GM19455 (cell line): ENCODE results near the gene SLC16A2.
"Not testable (repeated sequence)": the region's sequence is repeated elsewhere in the genome, so short reads cannot be mapped to it uniquely, and the experiment has no call there.

Source experiments
- ATAC-seq: cut with Tn5 transposase; IDR thresholded peaks from one replicate; pipeline ENCODE4 v1.9.1; 2021; ENCODE audit not compliant: unreplicated experiment

Gene SLC16A2

DNA sequence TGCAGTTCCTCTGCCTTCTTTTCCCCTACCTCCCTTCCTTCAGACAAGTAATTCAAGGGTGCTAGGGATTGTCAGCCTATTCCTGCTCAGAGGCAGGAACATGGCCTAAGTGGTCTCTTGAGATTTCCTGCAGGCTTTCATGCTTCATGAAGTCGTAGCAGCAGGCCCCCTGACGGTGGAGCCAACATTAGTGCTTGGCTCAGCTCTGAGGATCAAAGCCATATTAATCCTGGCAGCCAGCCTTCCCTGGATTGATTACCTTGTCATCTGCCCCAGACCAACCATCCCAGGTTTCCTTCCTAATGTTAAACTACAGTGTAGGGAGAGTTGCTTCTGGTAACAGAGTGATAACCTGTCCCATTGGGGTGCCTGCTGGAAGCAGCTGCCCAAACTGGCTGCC is 84.1 kb downstream of the SLC16A2 start:
- ATAC-seq, result no peak

DNA sequence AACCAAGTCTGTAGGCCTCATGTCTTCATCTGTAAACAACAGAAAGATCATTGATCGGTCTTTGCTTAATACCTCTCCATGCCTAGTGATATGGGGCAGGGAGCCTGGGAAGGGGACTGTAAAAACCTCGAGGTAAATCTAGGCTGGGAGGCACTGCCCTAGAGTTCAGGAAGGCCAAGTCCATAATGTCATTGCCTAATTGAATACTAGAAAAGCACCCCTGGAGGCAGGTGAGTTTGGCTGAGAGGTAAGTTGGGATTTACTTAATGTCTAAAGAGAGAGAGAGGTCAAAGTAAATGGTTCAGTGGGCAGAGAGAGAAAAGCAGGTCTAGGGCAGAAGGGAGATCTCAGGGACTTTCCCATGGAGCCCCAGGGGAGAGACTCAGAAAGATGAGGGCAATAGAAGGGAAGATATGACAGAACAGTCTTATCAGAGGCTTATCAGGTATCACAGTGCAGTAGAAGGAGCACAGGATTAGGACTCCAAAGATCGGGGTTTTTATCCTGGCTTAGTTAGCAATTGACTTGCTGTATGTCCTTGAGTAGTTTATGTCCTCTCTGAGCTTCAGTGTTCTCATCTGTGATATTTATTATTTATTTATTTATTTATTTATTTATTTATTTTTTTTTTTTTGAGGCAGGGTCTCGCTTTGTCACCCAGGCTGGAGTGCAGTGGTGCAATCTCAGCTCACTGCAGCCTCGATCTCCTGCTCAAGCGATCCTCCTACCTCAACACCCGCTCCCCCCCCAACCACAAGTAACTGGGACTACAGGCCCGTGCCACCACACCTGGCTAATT is 85.2 kb downstream of the SLC16A2 start:
- ATAC-seq, result peak; percentile 63

DNA sequence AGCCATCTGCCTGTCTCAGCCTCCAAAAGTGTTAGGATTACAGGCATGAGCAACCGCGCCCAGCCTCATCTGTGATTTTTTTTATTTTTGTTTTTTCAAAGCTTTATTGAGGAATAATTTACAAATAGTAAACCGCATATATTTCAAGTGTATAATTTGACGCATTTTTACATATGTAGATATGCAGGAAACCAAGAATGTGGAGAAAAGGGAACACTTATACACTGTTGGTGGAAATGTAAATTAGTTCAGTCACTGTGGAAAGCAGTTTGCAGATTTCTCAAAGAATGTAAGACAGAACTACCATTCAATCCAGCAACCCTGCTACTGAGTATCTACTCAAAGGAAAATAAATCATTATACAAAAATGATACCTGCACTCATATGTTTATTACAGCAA is 85.9 kb downstream of the SLC16A2 start:
- ATAC-seq, result no peak

DNA sequence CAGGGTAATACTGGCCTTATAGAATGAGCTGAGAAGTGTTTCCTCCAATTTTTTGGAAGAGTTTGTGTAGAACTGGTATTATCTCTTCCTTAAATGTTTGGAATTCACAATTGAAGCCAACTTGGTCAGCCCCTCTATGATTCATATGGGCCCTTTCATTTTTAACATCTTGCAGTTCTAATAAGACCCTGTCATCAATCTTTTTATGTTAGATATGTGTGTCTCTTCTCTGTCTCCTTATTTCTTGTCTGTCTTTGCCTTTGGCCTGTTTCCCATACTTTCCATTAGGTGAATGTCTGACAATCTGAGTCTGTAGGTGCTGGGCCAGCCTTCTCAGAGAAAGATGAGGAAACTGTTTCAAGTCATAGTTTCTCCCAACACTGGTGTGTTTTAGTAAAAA is 88.7 kb downstream of the SLC16A2 start:
- ATAC-seq, result peak; percentile 6

- ATAC-seq, result peak; percentile 59
These were observed 89.1 kb downstream of the SLC16A2 start for GRCh38 chrX:74510401-74510800.

DNA sequence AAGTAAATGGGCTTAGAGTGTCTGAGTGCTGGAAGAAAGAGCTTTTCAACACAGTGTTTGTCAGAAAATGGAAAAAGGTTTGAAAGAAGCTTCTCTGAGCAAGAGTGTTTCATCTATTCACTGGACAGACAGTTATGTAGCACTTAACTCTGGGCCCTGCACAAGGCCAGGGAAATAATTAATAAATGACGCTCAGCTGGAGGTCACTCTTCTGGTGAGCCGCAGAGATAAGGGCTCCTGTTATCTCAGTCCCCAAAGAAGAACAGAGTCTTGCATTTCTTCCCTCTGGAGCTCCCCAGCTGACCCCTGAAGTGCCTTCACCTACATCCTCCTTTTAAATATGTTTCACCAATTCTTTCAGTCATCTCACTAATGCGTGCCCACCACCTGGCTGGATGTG is 90.4 kb downstream of the SLC16A2 start:
- ATAC-seq, result no peak

- ATAC-seq, result no peak
These were observed 93.1 kb downstream of the SLC16A2 start for GRCh38 chrX:74514384-74514783.

GRCh38 chrX:74515356-74515755 is 94.1 kb downstream of the SLC16A2 start:
- ATAC-seq, result no peak

DNA sequence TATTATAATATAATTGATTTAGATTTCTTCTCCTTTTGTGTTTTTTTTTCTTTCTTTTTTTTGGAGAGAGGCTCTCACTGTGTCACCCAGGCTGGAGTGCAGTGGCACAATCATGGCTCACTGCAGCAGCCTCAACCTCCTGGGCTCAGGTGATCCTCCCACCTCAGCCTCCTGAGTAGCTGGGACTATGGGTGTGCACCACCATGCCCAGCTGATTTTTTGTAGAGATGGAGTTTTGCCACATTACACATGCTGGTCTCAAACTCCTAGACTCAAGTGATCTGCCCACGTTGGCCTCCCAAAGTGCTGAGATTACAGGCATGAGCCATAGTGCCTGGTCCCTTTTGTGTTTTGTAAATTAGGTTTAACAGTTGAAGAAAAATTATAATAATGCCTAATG is 94.7 kb downstream of the SLC16A2 start:
- not testable (repeated sequence) for ATAC-seq

DNA sequence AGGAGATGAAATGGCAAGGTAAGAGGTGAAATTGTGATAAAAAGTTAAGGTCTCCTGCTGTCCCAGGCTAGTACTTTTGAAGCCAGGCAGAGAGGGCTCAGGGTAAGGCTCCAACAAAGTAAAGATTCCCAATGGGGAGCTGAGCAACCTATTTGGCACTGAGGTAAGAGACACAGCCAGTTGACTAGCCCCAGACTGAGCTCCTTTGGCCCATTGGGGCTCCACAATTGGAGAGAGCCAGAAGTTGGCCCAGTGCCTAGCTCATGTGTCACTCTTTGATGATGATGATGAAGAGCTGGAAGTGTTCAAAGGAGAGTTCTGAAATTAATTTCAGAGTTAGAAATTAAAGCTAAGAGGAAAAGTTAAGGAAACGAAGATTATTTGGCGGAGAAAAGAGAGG is 98.6 kb downstream of the SLC16A2 start:
- no peak for ATAC-seq

DNA sequence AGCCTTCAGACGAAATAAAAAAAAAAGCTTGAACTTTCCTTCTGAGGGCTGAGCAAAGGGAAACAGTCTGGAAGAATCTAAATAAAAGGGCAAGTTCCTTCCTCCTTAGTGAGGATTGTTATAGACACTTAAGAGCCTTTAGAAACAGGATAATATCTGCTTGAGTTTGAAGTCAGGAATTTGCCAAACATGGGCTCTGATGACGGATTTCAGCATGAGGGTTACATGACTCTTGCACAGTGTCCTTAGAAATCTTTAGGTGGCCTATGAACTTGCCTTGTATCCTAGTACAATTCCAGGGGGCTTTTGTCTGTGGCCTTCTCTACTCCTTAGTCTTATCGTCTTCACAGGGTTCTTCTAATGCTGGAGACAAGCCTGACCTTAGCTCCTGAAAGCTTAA is 99.0 kb downstream of the SLC16A2 start:
- no peak for ATAC-seq

GRCh38 chrX:74520896-74521295 is 99.6 kb downstream of the SLC16A2 start:
- ATAC-seq, result no peak

DNA sequence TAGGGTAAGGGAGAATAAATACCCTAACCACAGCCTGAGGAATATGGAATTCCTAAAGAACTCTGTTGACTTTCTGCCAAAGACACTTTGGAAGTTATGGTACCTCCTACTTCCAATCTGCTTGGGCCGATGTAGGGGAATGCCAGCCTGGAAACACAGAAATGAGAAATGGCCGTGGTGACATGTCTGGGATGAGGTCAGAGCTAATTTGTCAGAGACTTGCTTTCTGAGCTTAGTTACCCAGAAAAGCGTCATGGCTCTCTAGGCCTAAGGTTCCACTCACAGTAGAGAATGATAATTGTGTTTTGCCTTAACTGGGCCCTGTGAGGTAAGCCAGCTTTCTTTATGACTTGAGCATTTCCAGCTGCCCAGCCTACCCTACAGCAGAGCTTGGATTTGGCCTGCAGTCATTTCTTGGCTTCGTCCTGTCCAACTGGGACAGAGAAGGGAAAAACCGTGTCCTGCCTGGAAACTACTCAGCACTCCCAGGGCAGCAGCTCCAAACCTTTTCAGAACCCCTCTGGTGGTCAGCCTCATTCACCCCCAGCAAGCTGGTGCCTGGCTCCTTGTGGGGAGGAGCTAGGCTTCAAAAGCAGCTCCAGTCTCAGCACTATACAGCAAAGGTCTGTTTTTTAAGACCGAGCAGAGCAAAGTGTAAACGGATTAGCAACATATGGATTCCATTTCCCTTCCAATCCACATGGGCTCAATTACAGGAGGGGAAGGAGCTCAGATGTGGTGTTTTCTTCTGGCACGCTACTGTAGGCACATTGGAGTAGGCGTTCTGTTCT is 100.9 kb downstream of the SLC16A2 start:
- no peak for ATAC-seq

- no peak for ATAC-seq
These were observed 101.9 kb downstream of the SLC16A2 start for GRCh38 chrX:74523224-74523623.

- no peak for ATAC-seq
These were observed 102.8 kb downstream of the SLC16A2 start for GRCh38 chrX:74523870-74524735.

- ATAC-seq, result no peak
These were observed 103.8 kb downstream of the SLC16A2 start for GRCh38 chrX:74525116-74525515.

DNA sequence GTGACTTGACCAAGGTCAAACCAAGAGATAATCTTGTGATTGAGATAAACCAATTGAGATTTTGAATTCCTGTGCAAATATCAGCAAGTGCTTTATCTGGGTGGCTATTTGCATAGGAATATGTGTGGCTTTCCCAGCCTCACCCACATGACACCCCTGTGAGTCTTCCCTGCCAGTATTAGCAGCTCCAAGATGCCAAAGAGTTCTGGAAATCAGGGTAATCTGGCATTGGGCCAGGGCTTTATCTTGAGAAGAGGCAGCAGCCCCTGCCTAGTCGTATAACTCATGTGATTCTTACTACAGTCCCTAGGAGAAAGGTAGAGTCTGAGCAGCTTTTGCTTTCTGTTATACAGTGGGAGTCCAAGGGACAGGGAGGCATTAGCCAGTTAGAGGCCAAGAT is 105.5 kb downstream of the SLC16A2 start:
- no peak for ATAC-seq

DNA sequence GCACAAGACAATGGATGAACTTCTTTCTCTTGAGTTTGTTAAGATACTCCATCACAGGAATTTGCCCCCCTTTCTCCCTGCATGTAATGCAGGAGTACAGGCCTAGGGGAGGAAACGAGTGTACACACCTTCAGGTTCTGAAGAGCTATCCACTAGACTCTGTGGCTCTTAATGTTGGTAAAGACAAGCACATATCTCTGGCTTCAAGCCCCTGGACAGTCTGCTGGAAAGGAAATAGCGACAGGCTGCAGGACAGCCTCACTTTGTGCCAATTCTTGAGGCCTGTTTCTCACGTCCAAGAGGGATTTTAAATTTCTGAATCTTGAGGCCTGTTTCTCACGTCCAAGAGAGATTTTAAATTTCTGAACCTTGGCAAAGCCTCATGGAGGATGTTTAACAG is 106.1 kb downstream of the SLC16A2 start:
- no peak for ATAC-seq

DNA sequence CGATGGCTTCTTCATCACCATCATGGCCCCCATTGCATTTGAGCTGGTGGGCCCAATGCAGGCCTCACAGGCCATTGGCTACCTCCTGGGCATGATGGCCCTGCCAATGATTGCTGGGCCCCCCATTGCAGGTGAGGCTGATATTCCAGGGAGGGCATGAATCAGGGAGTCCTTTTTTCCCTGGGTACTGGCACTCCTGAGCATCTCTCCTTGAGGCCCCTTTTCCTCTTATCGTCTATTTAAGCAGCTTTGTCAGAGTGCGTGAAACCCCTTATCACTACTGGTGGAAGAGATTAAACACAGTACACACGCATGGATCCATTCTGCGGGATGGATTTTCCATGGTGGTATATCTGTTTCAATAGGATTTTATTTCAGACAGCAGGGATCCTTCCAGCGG is 108.0 kb downstream of the SLC16A2 start:
- ATAC-seq, result no peak

DNA sequence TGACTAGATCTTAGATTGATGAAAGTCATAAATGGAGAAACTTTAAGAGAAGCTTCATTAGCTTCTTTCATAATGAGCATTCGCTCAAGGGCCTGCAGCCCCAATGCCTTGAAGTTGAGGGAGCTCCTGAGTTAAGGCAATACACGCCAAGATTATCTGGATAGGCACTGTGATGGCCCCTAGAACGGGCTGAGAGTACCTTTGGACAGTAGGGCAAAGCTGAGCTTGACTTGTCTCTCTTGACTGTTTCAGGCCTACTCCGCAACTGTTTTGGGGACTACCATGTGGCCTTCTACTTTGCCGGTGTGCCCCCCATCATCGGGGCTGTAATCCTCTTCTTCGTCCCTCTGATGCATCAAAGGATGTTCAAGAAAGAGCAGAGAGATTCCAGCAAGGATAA is 109.8 kb downstream of the SLC16A2 start:
- no peak for ATAC-seq

GRCh38 chrX:74534569-74535038 is 113.3 kb downstream of the SLC16A2 start:
- ATAC-seq, result no peak
